HEK293 (cell line): ENCODE measurements around the gene SURF1.

ENCODE experiments used
- CTCF ChIA-PET: fragments of 350-600 bp; formaldehyde crosslinking; extraction: SDS; loops from one replicate; lab custom pipeline; 2021; ENCODE audit warnings: antibody characterized with exemption; lab: Yijun Ruan, JAX
- POLR2A ChIA-PET: fragments of 300-600 bp; formaldehyde crosslinking; extraction: SDS; loops from one replicate; lab custom pipeline; 2020; ENCODE audit warnings: antibody characterized with exemption, inconsistent platforms; lab: Yijun Ruan, JAX
- H3K27ac ChIP-seq: fragments of 200-500 bp; sonication (Bioruptor generic); 2 replicates; pipeline ENCODE4 v1.5.1; 2014; ENCODE audit warnings: low read depth, low read length, control low read depth, inconsistent platforms; ENCODE audit errors: extremely low read depth
- H3K36me3 ChIP-seq, 2 experiments: fragments of 200-500 bp in 1 of 2; sonication (Bioruptor generic) in 1 of 2; 1 replicate in 1 of 2; 2 replicates in 1 of 2; pipeline ENCODE4 v1.5.1; 2014 to 2017; ENCODE audit warnings: inconsistent platforms in 2 of 2, low read length in 2 of 2; ENCODE audit not compliant: control insufficient read depth in 2 of 2, insufficient read depth in 1 of 2
- H3K4me1 ChIP-seq: fragments of 200-500 bp; sonication (Bioruptor generic); 2 replicates; pipeline ENCODE4 v1.5.1; 2014; ENCODE audit warnings: mild to moderate bottlenecking, low read length, inconsistent platforms; ENCODE audit not compliant: control insufficient read depth, insufficient read depth
- H3K4me3 ChIP-seq: 2 replicates; pipeline ENCODE4 v1.5.1; 2011; ENCODE audit warnings: low read depth, mild to moderate bottlenecking, control low read depth, low read length, moderate library complexity
- H3K9me3 ChIP-seq: fragments of 200-500 bp; sonication (Bioruptor generic); 2 replicates; pipeline ENCODE4 v1.5.1; 2014; ENCODE audit warnings: low read depth, low read length, inconsistent platforms; ENCODE audit not compliant: control insufficient read depth, insufficient read depth
- CTCF ChIP-seq: fragments of 450-650 bp; formaldehyde crosslinking; IDR thresholded peaks from 2 replicates; pipeline ENCODE4 v1.5.1; 2016; ENCODE audit warnings: missing biosample characterization, missing genetic modification characterization
- INSM2 ChIP-seq: fragments of 450-650 bp; formaldehyde crosslinking; IDR thresholded peaks from 2 replicates; pipeline ENCODE4 v1.5.1; 2016; ENCODE audit warnings: missing biosample characterization, missing genetic modification characterization
- PRDM2 ChIP-seq: fragments of 450-650 bp; formaldehyde crosslinking; IDR thresholded peaks from 2 replicates; pipeline ENCODE4 v1.5.1; 2016; ENCODE audit warnings: missing biosample characterization, missing genetic modification characterization, borderline replicate concordance
- TCF7L2 ChIP-seq: IDR thresholded peaks from 2 replicates; pipeline ENCODE4 v1.6.1; 2011; ENCODE audit warnings: low read depth, mild to moderate bottlenecking, inconsistent platforms, low read length, moderate library complexity, borderline replicate concordance
- YY2 ChIP-seq: fragments of 450-650 bp; formaldehyde crosslinking; IDR thresholded peaks from 2 replicates; pipeline ENCODE4 v1.5.1; 2016; ENCODE audit warnings: missing biosample characterization, missing genetic modification characterization
- ZBTB8A ChIP-seq: fragments of 450-650 bp; formaldehyde crosslinking; IDR thresholded peaks from 2 replicates; pipeline ENCODE4 v1.5.1; 2016; ENCODE audit warnings: missing biosample characterization, missing genetic modification characterization
- ZFP37 ChIP-seq: fragments of 450-650 bp; formaldehyde crosslinking; IDR thresholded peaks from 2 replicates; pipeline ENCODE4 v1.5.1; 2016; ENCODE audit warnings: missing biosample characterization, missing genetic modification characterization
- ZNF157 ChIP-seq: fragments of 450-650 bp; formaldehyde crosslinking; IDR thresholded peaks from 2 replicates; pipeline ENCODE4 v1.5.1; 2016; ENCODE audit warnings: missing biosample characterization, missing genetic modification characterization
- ZNF211 ChIP-seq: fragments of 450-650 bp; formaldehyde crosslinking; IDR thresholded peaks from 2 replicates; pipeline ENCODE4 v1.5.1; 2016; ENCODE audit warnings: low read depth, missing biosample characterization, missing genetic modification characterization
- ZNF24 ChIP-seq: fragments of 450-650 bp; formaldehyde crosslinking; IDR thresholded peaks from 2 replicates; pipeline ENCODE4 v1.5.1; 2016; ENCODE audit warnings: missing biosample characterization, missing genetic modification characterization
- ZNF426 ChIP-seq: fragments of 450-650 bp; formaldehyde crosslinking; IDR thresholded peaks from 2 replicates; pipeline ENCODE4 v1.5.1; 2017; ENCODE audit warnings: missing biosample characterization, missing genetic modification characterization, mild to moderate bottlenecking, inconsistent platforms, moderate library complexity
- ZNF513 ChIP-seq: fragments of 450-650 bp; IDR thresholded peaks from 2 replicates; pipeline ENCODE4 v1.5.1; 2018; ENCODE audit warnings: missing biosample characterization, missing genetic modification characterization
- ZNF624 ChIP-seq: fragments of 450-650 bp; formaldehyde crosslinking; IDR thresholded peaks from 2 replicates; pipeline ENCODE4 v1.5.1; 2017; ENCODE audit warnings: missing biosample characterization, missing genetic modification characterization
- ZNF660 ChIP-seq: fragments of 450-650 bp; IDR thresholded peaks from 2 replicates; pipeline ENCODE4 v1.5.1; 2018; ENCODE audit warnings: missing biosample characterization, mild to moderate bottlenecking, missing genetic modification characterization
- ZNF670 ChIP-seq: fragments of 450-650 bp; formaldehyde crosslinking; IDR thresholded peaks from 2 replicates; pipeline ENCODE4 v1.5.1; 2016; ENCODE audit warnings: missing biosample characterization, missing genetic modification characterization, low read depth
- ZNF830 ChIP-seq: fragments of 450-650 bp; IDR thresholded peaks from 2 replicates; pipeline ENCODE4 v1.5.0; 2018; ENCODE audit warnings: missing biosample characterization, missing genetic modification characterization, low read depth, mild to moderate bottlenecking, moderate library complexity
- ZNF837 ChIP-seq: fragments of 450-650 bp; formaldehyde crosslinking; IDR thresholded peaks from 2 replicates; pipeline ENCODE4 v1.5.1; 2016; ENCODE audit warnings: missing biosample characterization, missing genetic modification characterization

The SURF1 gene

GRCh38 chr9:133341369-133342068, 14.8 kb downstream of the SURF1 start (continued):
- TF ChIP-seq PRDM2 (tag by site-specific recombination) (no peak), CTCF (no peak), ZNF211 (no peak), ZNF426 (tag by site-specific recombination) (no peak), ZNF660 (tag by site-specific recombination) (no peak), ZNF24 (tag by site-specific recombination) (no peak)

GRCh38 chr9:133340916-133341315, 15.4 kb downstream of the SURF1 start:
- Histone ChIP-seq H3K9me3 (no peaks in the 10 kb centered on the region), H3K4me3 (no peak overlapping the region), H3K27ac (no peak overlapping the region), H3K4me1 (no peaks in the 10 kb centered on the region), H3K36me3 (peaks cover 0 to 71% of the 10 kb centered on the region in 2 experiments; a peak in 1 of 3 replicates)
- TF ChIP-seq ZBTB8A (no peak), ZNF513 (tag by site-specific recombination) (no peak), YY2 (tag by site-specific recombination) (no peak), ZNF670 (no peak), ZFP37 (tag by site-specific recombination) (no peak), TCF7L2 (no peak), ZNF624 (no peak), ZNF837 (tag by site-specific recombination) (no peak), ZNF157 (no peak), ZNF830 (no peak), INSM2 (no peak)
- ChIA-PET CTCF (interaction anchor here (0.8 to 1.3 kb wide), 3 partner anchors 24 to 155 kb away, joined by 3 to 4 read pairs (median 3); no protein-coding TSS in a partner anchor), POLR2A (interaction anchor here (1.1 to 1.4 kb wide), 2 partner anchors 10 to 16 kb away, joined by 3 to 4 read pairs; partner anchors contain the start of genes SURF1 and SURF2)
